ENCODE data around the gene HERC5.

- TF ChIP-seq PKNOX1 (IDR thresholded peaks at IDR 0.05), result no peak
- TF ChIP-seq TARDBP (IDR thresholded peaks at IDR 0.05), result no peak
- TF ChIP-seq L3MBTL2 (conservative IDR thresholded peaks at IDR 0.05), result no peak
- no peak for TF ChIP-seq ARNT (IDR thresholded peaks at IDR 0.05)
- TF ChIP-seq BHLHE40 (IDR thresholded peaks at IDR 0.05; ENCODE audit: borderline replicate concordance), result no peak
Observed at GRCh38 chr4:88440146-88440545, 16.8 kb upstream of the HERC5 start.

All from HEK293T (cell line).